ENCODE data around the gene CERS6. TPM values are rescaled to one million over a fixed set of nuclear protein-coding genes. Genes with fewer than 3 reads are reported as not detected.

The CERS6 gene
- total and polyA plus RNA-seq, 8 donors = 3.2 to 18.0 (median 7.6) TPM

GRCh38 chr2:168518555-168519066, 62.5 kb downstream of the CERS6 start:
- Histone ChIP-seq H3K27ac (no peak overlapping the region), H3K36me3 (no peaks in the 10 kb centered on the region), H3K4me1 (peaks cover 0 to 4% (median 0%) of the 10 kb centered on the region in 3 donors), H3K9me3 (no peaks in the 10 kb centered on the region), H3K27me3 (no peaks in the 10 kb centered on the region), H3K4me3 (no peak overlapping the region)
- peak in 2 of 4 donors; percentile 41 to 56 for ATAC-seq
- FAIRE-seq = no peak
- TF ChIP-seq CTCF (IDR thresholded peaks at IDR 0.05) = no peak
- 62 to 63% methylated on average over 6 of the region's 6 CpGs for WGBS, 2 donors
- intact Hi-C loops (cut with DNase I) = no loop called here
- no peak for DNase-seq

- Histone ChIP-seq H3K27me3 (no peaks in the 10 kb centered on the region), H3K27ac (no peak overlapping the region), H3K4me3 (no peak overlapping the region), H3K9me3 (no peaks in the 10 kb centered on the region), H3K4me1 (peaks cover 0 to 4% (median 0%) of the 10 kb centered on the region in 3 donors), H3K36me3 (no peaks in the 10 kb centered on the region)
- DNase-seq (no peak), ATAC-seq (no peak), FAIRE-seq (no peak)
- intact Hi-C loops (cut with DNase I) = no loop called here
- 91 to 92% methylated on average over 5 of the region's 5 CpGs for WGBS, 2 donors
- TF ChIP-seq CTCF (IDR thresholded peaks at IDR 0.05) = no peak
Observed at GRCh38 chr2:168519534-168520308, 63.6 kb downstream of the CERS6 start.

- H3K36me3 ChIP-seq = no peaks in the 10 kb centered on the region
- WGBS, 2 donors = 68 to 73% methylated on average over 6 of the region's 6 CpGs
- H3K27me3 ChIP-seq = no peaks in the 10 kb centered on the region
- ATAC-seq (peak in 1 of 4 donors; percentile 18), FAIRE-seq (no peak), DNase-seq (no peak)
- intact Hi-C loops (cut with DNase I) = no loop called here
- no peaks in the 10 kb centered on the region for H3K9me3 ChIP-seq
- H3K4me3 ChIP-seq = no peak overlapping the region
- no peak overlapping the region for H3K27ac ChIP-seq
- no peak for TF ChIP-seq CTCF (IDR thresholded peaks at IDR 0.05)
- peaks cover 0 to 4% (median 0%) of the 10 kb centered on the region in 3 donors for H3K4me1 ChIP-seq
Observed at GRCh38 chr2:168521053-168521741, 65.1 kb downstream of the CERS6 start.

- Histone ChIP-seq H3K27me3 (no peaks in the 10 kb centered on the region), H3K4me3 (no peak overlapping the region), H3K4me1 (peaks cover 0 to 4% (median 0%) of the 10 kb centered on the region in 3 donors), H3K36me3 (no peaks in the 10 kb centered on the region), H3K9me3 (no peaks in the 10 kb centered on the region), H3K27ac (no peak overlapping the region)
- no peak for ATAC-seq
- no peak for DNase-seq
- no peak for FAIRE-seq
- 88 to 96% methylated on average over 2 of the region's 2 CpGs for WGBS, 2 donors
- intact Hi-C loops (cut with DNase I) = no loop called here
- TF ChIP-seq CTCF (IDR thresholded peaks at IDR 0.05) = no peak
Observed at GRCh38 chr2:168522446-168522845, 66.4 kb downstream of the CERS6 start.
